Right lobe of liver (tissue), 6 donors: ENCODE measurements around the gene FAM216A. TPM values are rescaled to one million over a fixed set of nuclear protein-coding genes. Genes with fewer than 3 reads are reported as not detected.

ENCODE experiments used
- ATAC-seq, 4 donors: fragments of 200-7000 bp; cut with Tn5 transposase; one replicate each; pipeline ENCODE4 v1.9.1; 2020; ENCODE audit warnings: mild to moderate bottlenecking in 4 of 4, moderate library complexity in 4 of 4
- DNase-seq, 3 donors: peaks; one replicate each; pipeline ENCODE4 v3.0.0-alpha.2; 2020
- H3K27ac ChIP-seq, 3 donors: fragments of 200-600 bp; one replicate each; pipeline ENCODE4 v1.8.0; 2022
- H3K27me3 ChIP-seq, 2 donors: fragments of 200-600 bp; one replicate each; pipeline ENCODE4 v1.8.0; 2022
- H3K36me3 ChIP-seq, 4 donors: fragments of 200-600 bp; sonication (generic) in 1 of 4; one replicate each; pipeline versions ENCODE4 v1.5.1 to v1.8.0; 2017 to 2022; ENCODE audit warnings: control low read depth in 1 of 4
- H3K4me1 ChIP-seq, 4 donors: fragments of 200-600 bp; sonication (generic) in 1 of 4; one replicate each; pipeline versions ENCODE4 v1.5.1 to v1.8.0; 2017 to 2022; ENCODE audit warnings: control low read depth in 1 of 4
- H3K4me3 ChIP-seq, 3 donors: fragments of 200-600 bp; one replicate each; pipeline ENCODE4 v1.8.0; 2022
- H3K9me3 ChIP-seq, 4 donors: fragments of 200-600 bp; sonication (generic) in 1 of 4; one replicate each; pipeline versions ENCODE4 v1.5.1 to v1.8.0; 2017 to 2022; ENCODE audit warnings: control low read depth in 1 of 4
- POLR2A ChIP-seq: fragments of 450-650 bp; IDR thresholded peaks from one replicate; pipeline ENCODE4 v1.6.1; 2017; ENCODE audit warnings: antibody characterized with exemption, mild to moderate bottlenecking
- WGBS: methylation state at CpG from one replicate; pipeline ENCODE4 v1.1.6; 2018; ENCODE audit warnings: low coverage, low lambda C conversion rate; ENCODE audit not compliant: insufficient coverage; ENCODE audit errors: missing lambda C conversion rate; 5-methylcytosine and 5-hydroxymethylcytosine counted together
- intact Hi-C, 2 donors: fragments of 100-400 bp; cut with DNase I; formaldehyde crosslinking; loops; one replicate each; pipeline versions ENCODE4 v1.11.2 to v1.14.1; 2022
- total RNA-seq, 6 experiments: library from RNA; depleted of rRNA in 2 of 6; stranded (reverse); fragments of >200 nt in 2 of 6; fragmentation: NEBNext Ultra II Directional in 3 of 6; extraction: Animal tissue kit (Norgen Biotek cat#: 25700) in 3 of 6; gene quantifications; one replicate each; pipeline versions ENCODE4 v1.1.0 to v1.2.4, GENCODE V29; 2016 to 2023
- TF ChIP-seq, protein P1 (sequence below), 4 donors: fragments of 200-600 bp in 3 of 4; fragments of 450-650 bp in 1 of 4; IDR thresholded peaks; one replicate each; pipeline versions ENCODE4 v1.5.1 to v1.8.0; 2016 to 2022; ENCODE audit warnings: antibody characterized with exemption in 4 of 4, mild to moderate bottlenecking in 2 of 4
- donor health status: DM: no; HTN: yes; CAD: no.
- donor health status: DM: no; HTN: no; CAD: no.
- donor health status: DM: no; HTN: no; CAD: no.
- donor health status: DM: no; HTN: yes; CAD: no.
- donor health status: DM: no; HTN: yes; CAD: no.

Gene FAM216A
- total RNA-seq, 6 experiments from 2014 or later = 1.1 to 9.9 (median 3.1) TPM

DNA sequence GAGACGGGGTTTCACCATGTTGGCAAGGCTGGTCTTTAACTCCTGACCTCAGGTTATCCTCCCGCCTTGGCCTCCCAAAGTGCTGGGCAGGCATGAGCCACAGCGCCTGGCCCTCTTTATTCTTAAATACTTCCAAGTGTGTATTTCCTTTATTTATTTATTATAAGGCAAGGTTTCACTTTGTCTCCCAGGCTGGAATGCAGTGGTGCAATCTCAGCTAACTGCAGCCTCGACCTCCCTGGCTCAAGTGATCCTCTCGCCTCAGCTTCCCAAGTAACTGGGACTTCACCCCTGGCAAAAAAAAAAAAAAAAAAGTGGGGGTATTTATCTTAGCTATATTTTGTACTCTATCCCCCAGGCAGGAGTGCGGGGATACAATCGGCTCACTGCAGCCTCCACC is 6.8 kb downstream of the FAM216A start:
- intact Hi-C loops = no loop called here
- Histone ChIP-seq H3K4me3 (no peak overlapping the region), H3K9me3 (no peaks in the 10 kb centered on the region), H3K4me1 (no peaks in the 10 kb centered on the region), H3K36me3 (no peaks in the 10 kb centered on the region), H3K27ac (no peak overlapping the region), H3K27me3 (no peaks in the 10 kb centered on the region)
- DNase-seq (no peak), ATAC-seq (no peak)
- TF ChIP-seq, protein P1, sequence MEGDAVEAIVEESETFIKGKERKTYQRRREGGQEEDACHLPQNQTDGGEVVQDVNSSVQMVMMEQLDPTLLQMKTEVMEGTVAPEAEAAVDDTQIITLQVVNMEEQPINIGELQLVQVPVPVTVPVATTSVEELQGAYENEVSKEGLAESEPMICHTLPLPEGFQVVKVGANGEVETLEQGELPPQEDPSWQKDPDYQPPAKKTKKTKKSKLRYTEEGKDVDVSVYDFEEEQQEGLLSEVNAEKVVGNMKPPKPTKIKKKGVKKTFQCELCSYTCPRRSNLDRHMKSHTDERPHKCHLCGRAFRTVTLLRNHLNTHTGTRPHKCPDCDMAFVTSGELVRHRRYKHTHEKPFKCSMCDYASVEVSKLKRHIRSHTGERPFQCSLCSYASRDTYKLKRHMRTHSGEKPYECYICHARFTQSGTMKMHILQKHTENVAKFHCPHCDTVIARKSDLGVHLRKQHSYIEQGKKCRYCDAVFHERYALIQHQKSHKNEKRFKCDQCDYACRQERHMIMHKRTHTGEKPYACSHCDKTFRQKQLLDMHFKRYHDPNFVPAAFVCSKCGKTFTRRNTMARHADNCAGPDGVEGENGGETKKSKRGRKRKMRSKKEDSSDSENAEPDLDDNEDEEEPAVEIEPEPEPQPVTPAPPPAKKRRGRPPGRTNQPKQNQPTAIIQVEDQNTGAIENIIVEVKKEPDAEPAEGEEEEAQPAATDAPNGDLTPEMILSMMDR (IDR thresholded peaks at IDR 0.05) = no peak
- TF ChIP-seq POLR2A = no peak
- 99% methylated on average over 6 of the region's 7 CpGs for WGBS

DNA sequence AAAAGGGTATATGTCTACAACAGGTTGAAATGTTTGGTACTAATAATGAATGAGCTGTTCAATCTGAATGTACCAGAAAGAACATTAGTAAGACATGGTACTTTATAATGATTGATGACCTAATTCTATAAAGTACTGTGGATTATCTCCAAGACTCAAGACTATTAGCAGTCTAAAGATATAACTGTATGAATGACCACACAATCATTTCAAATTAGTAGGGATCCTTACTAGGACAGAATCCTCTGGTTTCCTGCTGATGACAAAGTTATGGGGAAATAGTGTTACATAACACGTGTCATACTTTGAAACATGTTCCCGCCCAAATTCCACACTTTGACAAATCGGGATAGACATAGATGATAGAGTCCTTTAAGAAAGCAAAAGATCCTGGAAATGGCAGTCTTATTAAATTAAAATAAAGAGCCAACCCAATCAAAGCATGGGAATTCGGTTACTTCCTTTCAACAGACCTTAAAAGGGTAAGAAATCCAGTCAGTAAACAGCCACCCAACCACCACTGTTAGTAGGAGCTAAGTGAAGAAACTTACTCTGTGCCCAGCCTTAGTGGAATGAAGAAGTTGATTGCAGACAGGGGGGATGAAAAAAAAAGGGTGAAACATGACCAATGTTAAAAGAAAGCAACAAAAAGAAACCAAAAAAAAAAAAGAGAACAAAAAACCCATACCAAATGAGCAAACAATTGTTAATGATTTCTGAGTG is 30.5 kb downstream of the FAM216A start:
- peaks cover 0 to 28% (median 12%) of the 10 kb centered on the region in 4 donors for H3K4me1 ChIP-seq
- peaks cover 0 to 19% (median 6%) of the 10 kb centered on the region in 4 donors for H3K36me3 ChIP-seq
- H3K9me3 ChIP-seq = no peaks in the 10 kb centered on the region
- WGBS = 24% methylated on average over 4 of the region's 4 CpGs
- intact Hi-C loops = no loop called here
- no peak overlapping the region for H3K4me3 ChIP-seq
- TF ChIP-seq, protein P1 (IDR thresholded peaks at IDR 0.05) = no peak
- no peak for TF ChIP-seq POLR2A
- no peak for ATAC-seq
- H3K27ac ChIP-seq = no peak overlapping the region
- no peaks in the 10 kb centered on the region for H3K27me3 ChIP-seq
- DNase-seq = no peak

DNA sequence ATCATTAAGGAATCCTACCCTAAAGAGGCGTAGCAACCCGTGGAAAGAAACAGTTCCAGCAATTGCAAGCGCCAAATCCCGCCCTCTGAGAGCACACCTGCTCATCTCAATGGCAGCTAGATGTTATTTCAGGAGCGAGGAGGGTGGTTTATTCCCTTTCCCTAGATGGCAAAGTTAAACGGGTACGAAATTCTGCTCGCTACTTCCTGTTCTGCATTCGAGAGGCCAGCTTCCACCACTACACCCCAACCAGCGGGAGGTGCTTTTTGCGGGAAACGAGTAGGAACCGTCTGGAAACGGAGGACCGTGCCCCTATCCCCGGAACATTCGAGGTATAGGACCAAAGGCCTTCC is 32.7 kb downstream of the FAM216A start:
- TF ChIP-seq POLR2A = no peak
- TF ChIP-seq, protein P1 (IDR thresholded peaks at IDR 0.05) = no peak
- 0% methylated on average over 9 of the region's 17 CpGs for WGBS
- intact Hi-C loops = loop anchor here in 1 of 2 donors (10.0 kb wide), 1 partner anchor 103 kb away; no protein-coding TSS in a partner anchor
- H3K36me3 ChIP-seq = no peaks in the 10 kb centered on the region
- H3K27ac ChIP-seq = peak overlapping the region; percentile 78 to 80 (median 79)
- DNase-seq (peak in 2 of 3 donors; percentile 50 to 66), ATAC-seq (peak; percentile 34 to 60 (median 54))
- no peaks in the 10 kb centered on the region for H3K27me3 ChIP-seq
- H3K9me3 ChIP-seq = no peaks in the 10 kb centered on the region
- peak overlapping the region; percentile 83 to 97 (median 95) for H3K4me3 ChIP-seq
- peaks cover 0 to 28% (median 12%) of the 10 kb centered on the region in 4 donors for H3K4me1 ChIP-seq

DNA sequence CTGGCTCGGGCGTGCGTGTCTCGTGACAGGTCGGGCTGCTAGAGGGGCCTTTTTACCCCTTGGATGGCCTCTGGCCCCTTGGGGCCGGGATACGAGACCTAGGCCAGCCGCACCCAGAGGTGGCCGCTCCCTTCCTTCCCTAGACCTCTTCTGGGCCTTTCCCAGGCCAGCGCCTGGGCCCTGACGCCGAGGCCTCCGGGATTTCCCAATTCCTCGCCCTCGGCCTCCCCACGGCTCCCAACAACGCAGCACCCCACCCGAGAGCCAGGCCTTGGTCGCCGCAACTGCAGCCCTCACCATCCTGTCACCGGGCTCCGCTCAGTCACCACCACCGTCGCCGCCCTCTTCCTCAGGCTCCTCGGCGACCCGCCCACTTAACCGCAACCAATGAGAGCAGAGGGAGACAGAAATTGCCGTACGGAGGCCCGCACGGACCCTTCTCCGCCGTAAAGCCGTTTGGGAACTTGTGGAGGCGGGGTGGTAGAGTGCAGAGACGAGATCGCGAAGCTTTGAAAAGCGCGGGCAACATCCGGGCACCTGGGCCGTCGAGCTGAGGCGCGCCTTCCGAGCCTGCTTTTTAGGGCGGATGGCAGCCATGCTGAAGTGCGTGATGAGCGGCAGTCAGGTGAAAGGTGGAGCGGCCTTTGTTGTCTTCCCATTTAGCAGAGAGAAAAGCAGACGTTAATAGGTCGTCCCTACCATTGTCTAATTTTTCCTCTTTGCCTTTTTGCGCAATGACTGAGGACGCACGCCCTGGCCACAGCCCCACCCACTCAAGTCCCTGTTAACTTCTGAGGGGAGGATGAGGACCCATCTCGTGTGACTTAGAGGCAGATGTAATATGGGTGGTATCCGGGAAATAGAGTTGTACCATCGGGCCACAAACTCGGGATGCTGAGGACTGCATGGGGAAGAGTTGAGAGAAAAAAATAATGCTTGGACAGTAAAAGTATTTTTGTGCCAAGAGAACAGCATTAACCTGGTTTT is 33.4 kb downstream of the FAM216A start, which contains the start of the genes RAD9B and VPS29:
Gene RAD9B, plus strand, starts transcription at position 580 of the 987 bp plus-strand sequence. Its CDS starts 7 bp downstream, at position 587.
Gene VPS29, minus strand, starts transcription at position 360 of the 987 bp plus-strand sequence. Its CDS starts 60 bp downstream, at position 300.
- H3K36me3 ChIP-seq = no peaks in the 10 kb centered on the region
- peaks cover 0 to 28% (median 12%) of the 10 kb centered on the region in 4 donors for H3K4me1 ChIP-seq
- TF ChIP-seq, protein P1 (IDR thresholded peaks at IDR 0.05) = no peak
- peak; percentile 96 for TF ChIP-seq POLR2A
- DNase-seq (peak; percentile 97 to 99 (median 98)), ATAC-seq (peak; percentile 95 to 98 (median 96))
- intact Hi-C loops = loop anchor here in 1 of 2 donors (10.0 kb wide), 1 partner anchor 103 kb away; no protein-coding TSS in a partner anchor
- H3K27me3 ChIP-seq = no peaks in the 10 kb centered on the region
- 13% methylated on average over 31 of the region's 61 CpGs for WGBS
- H3K4me3 ChIP-seq = peak within 1 kb of the TSS; percentile 83 to 97 (median 95)
- peak within 1 kb of the TSS; percentile 78 to 80 (median 79) for H3K27ac ChIP-seq
- H3K9me3 ChIP-seq = no peaks in the 10 kb centered on the region
